Neural crest cell (in vitro differentiated cells): ENCODE data around the gene NTM. TPM values are rescaled to one million over a fixed set of nuclear protein-coding genes. Genes with fewer than 3 reads are reported as not detected.

Experiments
- DNase-seq: peaks from one replicate; pipeline ENCODE4 v3.0.0; 2021; ENCODE audit warnings: low read depth, mixed read lengths, low spot score
- H3K27ac Mint-ChIP-seq: one replicate; pipeline ENCODE4 v1.8.0; 2021; ENCODE audit warnings: mild to moderate bottlenecking, mixed read lengths; ENCODE audit not compliant: unreplicated experiment
- H3K27me3 Mint-ChIP-seq: 2 replicates; pipeline ENCODE4 v1.8.0; 2021; ENCODE audit warnings: low read depth, mild to moderate bottlenecking, mixed read lengths
- H3K36me3 Mint-ChIP-seq: 2 replicates; pipeline ENCODE4 v1.8.0; 2021; ENCODE audit warnings: low read depth, mild to moderate bottlenecking, mixed read lengths
- H3K4me1 Mint-ChIP-seq: 2 replicates; pipeline ENCODE4 v1.8.0; 2021; ENCODE audit warnings: mixed read lengths
- H3K4me3 Mint-ChIP-seq: one replicate; pipeline ENCODE4 v1.8.0; 2021; ENCODE audit warnings: mild to moderate bottlenecking, mixed read lengths
- H3K9me3 Mint-ChIP-seq: 2 replicates; pipeline ENCODE4 v1.8.0; 2021; ENCODE audit warnings: mixed read lengths
- CTCF ChIP-seq: fragments of 200-600 bp; sonication (generic); conservative IDR thresholded peaks from 2 replicates; pipeline ENCODE4 v1.5.0; 2021; ENCODE audit warnings: antibody characterized with exemption, mild to moderate bottlenecking
- total RNA-seq: library from RNA; stranded (reverse); gene quantifications from 2 replicates; pipeline ENCODE4 v1.2.1, GENCODE V29; 2021

NTM gene
- total RNA-seq, 1 donor from 2014 or later: 11.3 TPM

GRCh38 chr11:131922220-131922619 is 551.8 kb downstream of the NTM start:
- no peak for DNase-seq
- Mint-ChIP-seq H3K27me3 (no peaks in the 10 kb centered on the region), H3K4me3 (no peak overlapping the region), H3K9me3 (no peaks in the 10 kb centered on the region), H3K36me3 (no peaks in the 10 kb centered on the region), H3K27ac (no peak overlapping the region), H3K4me1 (no peaks in the 10 kb centered on the region)
- no peak for TF ChIP-seq CTCF

GRCh38 chr11:131923309-131923708 is 552.9 kb downstream of the NTM start:
- no peak for DNase-seq
- H3K4me3 Mint-ChIP-seq: no peak overlapping the region
- H3K27ac Mint-ChIP-seq: no peak overlapping the region
- no peaks in the 10 kb centered on the region for H3K9me3 Mint-ChIP-seq
- no peaks in the 10 kb centered on the region for H3K36me3 Mint-ChIP-seq
- H3K27me3 Mint-ChIP-seq: no peaks in the 10 kb centered on the region
- H3K4me1 Mint-ChIP-seq: no peaks in the 10 kb centered on the region
- TF ChIP-seq CTCF: no peak

GRCh38 chr11:131924001-131924400 is 553.6 kb downstream of the NTM start:
- H3K36me3 Mint-ChIP-seq: no peaks in the 10 kb centered on the region
- H3K4me1 Mint-ChIP-seq: peaks cover 5% of the 10 kb centered on the region
- no peak for DNase-seq
- TF ChIP-seq CTCF: no peak
- no peak overlapping the region for H3K4me3 Mint-ChIP-seq
- H3K27me3 Mint-ChIP-seq: no peaks in the 10 kb centered on the region
- H3K27ac Mint-ChIP-seq: no peak overlapping the region
- no peaks in the 10 kb centered on the region for H3K9me3 Mint-ChIP-seq

- Mint-ChIP-seq H3K9me3 (no peaks in the 10 kb centered on the region), H3K4me3 (no peak overlapping the region), H3K27ac (no peak overlapping the region), H3K36me3 (no peaks in the 10 kb centered on the region), H3K4me1 (peaks cover 6% of the 10 kb centered on the region), H3K27me3 (no peaks in the 10 kb centered on the region)
- DNase-seq: no peak
- TF ChIP-seq CTCF: no peak
Observed at GRCh38 chr11:131924457-131925201, 554.2 kb downstream of the NTM start.

- Mint-ChIP-seq H3K4me1 (peaks cover 6% of the 10 kb centered on the region), H3K4me3 (no peak overlapping the region), H3K27me3 (no peaks in the 10 kb centered on the region), H3K27ac (no peak overlapping the region), H3K36me3 (no peaks in the 10 kb centered on the region), H3K9me3 (no peaks in the 10 kb centered on the region)
- DNase-seq: no peak
- no peak for TF ChIP-seq CTCF
Observed at GRCh38 chr11:131925829-131926228, 555.4 kb downstream of the NTM start.
